WTC11 (cell line): ENCODE measurements around the gene C17orf75.

Experiments used
- ATF3 ChIP-seq: sonication (generic); formaldehyde crosslinking; conservative IDR thresholded peaks from 2 replicates; pipeline ENCODE4 v1.8.1; 2022; ENCODE audit warnings: mild to moderate bottlenecking, missing genetic modification reagents
- CREB1 ChIP-seq: sonication (generic); formaldehyde crosslinking; IDR thresholded peaks from 2 replicates; pipeline ENCODE4 v1.8.0; 2023; ENCODE audit warnings: mild to moderate bottlenecking, missing genetic modification reagents
- TCF7 ChIP-seq: sonication (generic); formaldehyde crosslinking; IDR thresholded peaks from 2 replicates; pipeline ENCODE4 v1.8.0; 2022; ENCODE audit warnings: mild to moderate bottlenecking, low read depth, missing genetic modification reagents, moderate library complexity
- TEAD1 ChIP-seq: sonication (generic); formaldehyde crosslinking; IDR thresholded peaks from 2 replicates; pipeline ENCODE4 v1.8.0; 2022; ENCODE audit warnings: mild to moderate bottlenecking, missing genetic modification reagents
- TF ChIP-seq, protein P1 (sequence below): fragments of 200-600 bp; IDR thresholded peaks from 2 replicates; pipeline ENCODE4 v1.8.0; 2022; ENCODE audit warnings: antibody characterized with exemption
- TF ChIP-seq, protein P2 (sequence below): sonication (generic); formaldehyde crosslinking; IDR thresholded peaks from 2 replicates; pipeline ENCODE4 v1.8.1; 2022; ENCODE audit warnings: mild to moderate bottlenecking, missing genetic modification reagents, moderate library complexity, borderline replicate concordance

DNA sequence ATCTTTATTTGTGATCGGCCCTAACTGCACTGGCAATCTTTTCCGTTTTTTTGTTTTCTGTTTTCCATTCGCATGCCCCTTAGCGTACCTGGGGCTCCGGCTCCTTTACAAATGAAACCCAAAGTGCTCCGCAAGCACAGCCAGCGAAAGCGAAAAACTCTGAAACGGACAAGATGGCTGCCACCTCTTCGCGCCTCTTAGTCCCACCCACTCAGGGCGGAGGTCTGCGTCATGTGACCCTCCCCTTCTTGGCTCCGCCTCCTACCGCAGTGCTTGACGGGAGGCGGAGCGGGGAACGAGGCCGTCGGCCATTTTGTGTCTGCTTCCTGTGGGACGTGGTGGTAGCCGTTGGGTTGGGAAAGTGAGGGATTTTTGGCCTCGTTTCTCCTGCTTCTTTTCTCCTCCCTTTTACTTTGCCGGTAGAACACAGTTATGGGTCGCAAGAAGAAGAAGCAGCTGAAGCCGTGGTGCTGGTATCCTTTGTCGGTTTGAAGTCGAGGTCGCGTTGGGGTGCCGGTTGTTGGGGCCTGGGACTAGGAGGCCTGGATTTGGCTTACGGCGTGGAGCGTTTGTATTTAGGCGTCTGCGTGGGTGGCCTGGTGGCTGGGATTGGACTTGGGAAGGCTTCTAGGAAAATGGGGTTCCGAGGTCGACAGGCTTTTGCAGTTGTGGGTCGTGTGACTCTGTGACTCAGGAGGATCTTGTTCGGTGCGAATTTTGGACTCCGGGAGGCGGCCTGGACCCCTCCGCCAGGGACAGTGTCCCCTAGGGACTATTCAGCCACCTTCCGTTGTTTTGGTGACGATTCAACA is 8.1 kb upstream of the C17orf75 start, which contains the start of gene ZNF207:
- TF ChIP-seq, protein P1, sequence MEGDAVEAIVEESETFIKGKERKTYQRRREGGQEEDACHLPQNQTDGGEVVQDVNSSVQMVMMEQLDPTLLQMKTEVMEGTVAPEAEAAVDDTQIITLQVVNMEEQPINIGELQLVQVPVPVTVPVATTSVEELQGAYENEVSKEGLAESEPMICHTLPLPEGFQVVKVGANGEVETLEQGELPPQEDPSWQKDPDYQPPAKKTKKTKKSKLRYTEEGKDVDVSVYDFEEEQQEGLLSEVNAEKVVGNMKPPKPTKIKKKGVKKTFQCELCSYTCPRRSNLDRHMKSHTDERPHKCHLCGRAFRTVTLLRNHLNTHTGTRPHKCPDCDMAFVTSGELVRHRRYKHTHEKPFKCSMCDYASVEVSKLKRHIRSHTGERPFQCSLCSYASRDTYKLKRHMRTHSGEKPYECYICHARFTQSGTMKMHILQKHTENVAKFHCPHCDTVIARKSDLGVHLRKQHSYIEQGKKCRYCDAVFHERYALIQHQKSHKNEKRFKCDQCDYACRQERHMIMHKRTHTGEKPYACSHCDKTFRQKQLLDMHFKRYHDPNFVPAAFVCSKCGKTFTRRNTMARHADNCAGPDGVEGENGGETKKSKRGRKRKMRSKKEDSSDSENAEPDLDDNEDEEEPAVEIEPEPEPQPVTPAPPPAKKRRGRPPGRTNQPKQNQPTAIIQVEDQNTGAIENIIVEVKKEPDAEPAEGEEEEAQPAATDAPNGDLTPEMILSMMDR, result no peak
- TF ChIP-seq, protein P2, sequence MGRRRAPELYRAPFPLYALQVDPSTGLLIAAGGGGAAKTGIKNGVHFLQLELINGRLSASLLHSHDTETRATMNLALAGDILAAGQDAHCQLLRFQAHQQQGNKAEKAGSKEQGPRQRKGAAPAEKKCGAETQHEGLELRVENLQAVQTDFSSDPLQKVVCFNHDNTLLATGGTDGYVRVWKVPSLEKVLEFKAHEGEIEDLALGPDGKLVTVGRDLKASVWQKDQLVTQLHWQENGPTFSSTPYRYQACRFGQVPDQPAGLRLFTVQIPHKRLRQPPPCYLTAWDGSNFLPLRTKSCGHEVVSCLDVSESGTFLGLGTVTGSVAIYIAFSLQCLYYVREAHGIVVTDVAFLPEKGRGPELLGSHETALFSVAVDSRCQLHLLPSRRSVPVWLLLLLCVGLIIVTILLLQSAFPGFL (CRISPR knock-in tag), result 0 out of 2 replicates have a peak, but pooled peaks have one; percentile 39
- TF ChIP-seq TEAD1 (CRISPR knock-in tag), result peak; percentile 36; the same call in 1 of the 2 replicates
- TF ChIP-seq TCF7 (CRISPR knock-in tag), result no peak
- no peak for TF ChIP-seq CREB1 (CRISPR knock-in tag)
- TF ChIP-seq ATF3 (CRISPR knock-in tag), result no peak
